ENCODE measurements around the gene CD320. TPM values are rescaled to one million over a fixed set of nuclear protein-coding genes. Genes with fewer than 3 reads are reported as not detected.
"Not testable (repeated sequence)": the region's sequence is repeated elsewhere in the genome, so short reads cannot be mapped to it uniquely, and the experiment has no call there.

CD320 gene
- polyA plus RNA-seq, 1 experiment: 40.4 TPM

DNA sequence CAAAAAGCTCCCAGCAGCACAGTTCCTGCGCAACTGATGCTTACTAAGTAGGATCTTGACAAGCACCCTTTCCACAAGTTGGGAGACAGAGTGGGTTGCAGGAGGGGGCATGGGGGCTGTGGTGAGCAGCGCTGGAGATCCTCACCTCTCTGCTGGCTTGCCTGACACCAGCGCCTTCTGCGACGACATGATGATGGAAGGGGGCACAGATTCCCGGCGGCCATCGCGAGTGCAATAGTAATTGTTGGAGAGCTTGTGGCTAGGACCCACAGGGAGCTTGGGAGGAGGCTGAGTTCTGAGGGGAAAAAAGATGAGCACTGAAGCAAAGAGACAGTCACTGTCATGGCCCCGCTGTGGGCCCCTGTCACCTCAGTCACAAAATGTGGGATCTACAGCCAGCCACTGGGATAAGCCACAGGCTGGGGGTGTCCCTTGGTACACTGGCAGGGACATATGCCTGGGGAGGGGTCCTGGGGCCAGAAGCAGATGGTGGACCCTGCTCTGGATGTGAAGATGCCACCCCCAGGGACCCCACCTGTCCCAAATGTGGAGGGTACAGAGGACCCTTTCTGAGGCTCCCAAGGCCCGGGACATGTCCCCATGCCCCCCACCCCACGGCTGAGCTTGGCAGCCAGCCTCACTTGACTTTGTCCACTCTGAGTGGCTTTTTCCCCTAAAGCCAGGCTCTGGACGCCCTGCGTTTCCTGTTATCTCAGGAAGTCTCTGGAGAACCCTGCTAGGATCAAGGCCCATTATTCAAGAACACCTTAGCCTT lies 8.4 kb upstream of the CD320 start:
- Histone ChIP-seq H3K4me3 (ENCODE audit: low read depth, low read length) (no peak overlapping the region), H3K27me3 (ENCODE audit: control insufficient read depth, insufficient read depth, low read length) (no peaks in the 10 kb centered on the region), H3K36me3 (ENCODE audit: control insufficient read depth, insufficient read depth, low read length) (peaks cover 12% of the 10 kb centered on the region)
- no peak for DNase-seq (ENCODE audit: low read depth)
- ChIA-PET CTCF (no interaction called here), POLR2A (no interaction called here)
- TF ChIP-seq, protein P1, sequence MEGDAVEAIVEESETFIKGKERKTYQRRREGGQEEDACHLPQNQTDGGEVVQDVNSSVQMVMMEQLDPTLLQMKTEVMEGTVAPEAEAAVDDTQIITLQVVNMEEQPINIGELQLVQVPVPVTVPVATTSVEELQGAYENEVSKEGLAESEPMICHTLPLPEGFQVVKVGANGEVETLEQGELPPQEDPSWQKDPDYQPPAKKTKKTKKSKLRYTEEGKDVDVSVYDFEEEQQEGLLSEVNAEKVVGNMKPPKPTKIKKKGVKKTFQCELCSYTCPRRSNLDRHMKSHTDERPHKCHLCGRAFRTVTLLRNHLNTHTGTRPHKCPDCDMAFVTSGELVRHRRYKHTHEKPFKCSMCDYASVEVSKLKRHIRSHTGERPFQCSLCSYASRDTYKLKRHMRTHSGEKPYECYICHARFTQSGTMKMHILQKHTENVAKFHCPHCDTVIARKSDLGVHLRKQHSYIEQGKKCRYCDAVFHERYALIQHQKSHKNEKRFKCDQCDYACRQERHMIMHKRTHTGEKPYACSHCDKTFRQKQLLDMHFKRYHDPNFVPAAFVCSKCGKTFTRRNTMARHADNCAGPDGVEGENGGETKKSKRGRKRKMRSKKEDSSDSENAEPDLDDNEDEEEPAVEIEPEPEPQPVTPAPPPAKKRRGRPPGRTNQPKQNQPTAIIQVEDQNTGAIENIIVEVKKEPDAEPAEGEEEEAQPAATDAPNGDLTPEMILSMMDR (IDR thresholded peaks at IDR 0.05; ENCODE audit: insufficient read depth, low read depth, low read length): no peak

GRCh38 chr19:8314981-8315640 lies 7.0 kb upstream of the CD320 start:
- POLR2A ChIA-PET, CTCF ChIA-PET: not testable (repeated sequence)

GRCh38 chr19:8311461-8312260 lies 3.5 kb upstream of the CD320 start:
- POLR2A ChIA-PET: no interaction called here

More at GRCh38 chr19:8314981-8315640, 7.0 kb upstream of the CD320 start:
- H3K4me3 ChIP-seq (ENCODE audit: low read depth, low read length); H3K27me3 ChIP-seq (ENCODE audit: control insufficient read depth, insufficient read depth, low read length); DNase-seq (ENCODE audit: low read depth): not testable (repeated sequence)
- peaks cover 16% of the 10 kb centered on the region for H3K36me3 ChIP-seq (ENCODE audit: control insufficient read depth, insufficient read depth, low read length)

DNA sequence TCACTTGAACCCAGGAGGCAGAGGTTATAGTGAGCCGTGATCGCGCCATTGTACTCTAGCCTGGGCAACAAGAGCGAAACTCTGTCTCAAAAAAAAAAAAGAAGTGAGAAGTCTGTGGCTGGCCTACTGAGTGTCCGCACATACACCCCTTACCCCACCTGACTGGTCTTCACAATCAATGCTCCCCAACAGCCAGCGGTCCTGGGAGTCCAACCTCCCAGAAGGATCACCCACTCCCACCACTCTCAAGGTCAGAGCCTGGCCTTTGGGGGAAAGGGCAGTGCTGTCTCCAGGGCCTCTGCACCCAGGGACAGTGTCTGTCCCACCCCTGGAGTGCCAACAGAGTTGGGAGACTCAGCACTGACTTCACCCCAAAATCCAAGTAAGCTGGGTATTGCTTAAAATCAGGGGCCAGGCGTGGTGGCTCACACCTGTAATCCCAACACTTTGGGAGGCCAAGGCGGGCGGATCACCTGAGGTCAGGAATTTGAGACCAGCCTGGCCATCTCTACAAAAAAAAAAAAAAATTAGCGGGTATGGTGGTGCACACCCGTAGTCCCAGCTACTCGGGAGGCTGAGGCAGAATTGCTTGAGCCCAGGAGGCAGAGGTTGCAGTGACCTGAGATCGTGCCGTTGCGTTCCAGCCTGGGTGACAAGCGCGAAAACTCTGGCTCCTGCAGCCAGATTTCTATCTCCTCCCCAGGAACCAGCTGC lies 2.3 kb upstream of the CD320 start:
- Histone ChIP-seq H3K36me3 (ENCODE audit: control insufficient read depth, insufficient read depth, low read length) (peaks cover 15% of the 10 kb centered on the region), H3K4me3 (ENCODE audit: low read depth, low read length) (no peak overlapping the region), H3K27me3 (ENCODE audit: control insufficient read depth, insufficient read depth, low read length) (no peaks in the 10 kb centered on the region)
- TF ChIP-seq, protein P1 (IDR thresholded peaks at IDR 0.05; ENCODE audit: insufficient read depth, low read depth, low read length): no peak
- DNase-seq (ENCODE audit: low read depth): no peak
- ChIA-PET POLR2A (no interaction called here), CTCF (interaction anchor here (1.3 to 1.4 kb wide), 2 partner anchors 11 to 44 kb away, joined by 3 to 4 read pairs; partner anchors contain the start of genes NDUFA7 and RPS28)

More at GRCh38 chr19:8311461-8312260, 3.5 kb upstream of the CD320 start:
- H3K36me3 ChIP-seq (ENCODE audit: control insufficient read depth, insufficient read depth, low read length): peaks cover 18% of the 10 kb centered on the region
- H3K27me3 ChIP-seq (ENCODE audit: control insufficient read depth, insufficient read depth, low read length): no peaks in the 10 kb centered on the region
- CTCF ChIA-PET: interaction anchor here (1.3 kb wide), 1 partner anchor 43 kb away, joined by 3 read pairs; no protein-coding TSS in a partner anchor
- H3K4me3 ChIP-seq (ENCODE audit: low read depth, low read length): no peak overlapping the region
- DNase-seq (ENCODE audit: low read depth): no peak
- TF ChIP-seq, protein P1 (IDR thresholded peaks at IDR 0.05; ENCODE audit: insufficient read depth, low read depth, low read length): no peak

- TF ChIP-seq, protein P1 (IDR thresholded peaks at IDR 0.05; ENCODE audit: insufficient read depth, low read depth, low read length): no peak
- no peak for DNase-seq (ENCODE audit: low read depth)
- ChIA-PET CTCF (no interaction called here), POLR2A (no interaction called here)
- Histone ChIP-seq H3K36me3 (ENCODE audit: control insufficient read depth, insufficient read depth, low read length) (peaks cover 13% of the 10 kb centered on the region), H3K4me3 (ENCODE audit: low read depth, low read length) (peak overlapping the region; percentile 60; the same call in 1 of the 2 replicates), H3K27me3 (ENCODE audit: control insufficient read depth, insufficient read depth, low read length) (no peaks in the 10 kb centered on the region)
Measured at GRCh38 chr19:8308891-8309291, 733 bp upstream of the CD320 start.
